Prostate gland (tissue), 2 donors: Measurements from ENCODE around the gene TPRN.

ENCODE experiments used
- POLR2A ChIP-seq: fragments of 450-650 bp; IDR thresholded peaks from one replicate; pipeline ENCODE4 v1.6.1; 2016; ENCODE audit warnings: antibody characterized with exemption, mild to moderate bottlenecking
- TF ChIP-seq, protein P1 (sequence below), 4 experiments: fragments of 200-600 bp in 2 of 4; fragments of 450-650 bp in 2 of 4; sonication (generic) in 2 of 4; IDR thresholded peaks; 1 replicate in 3 of 4; 2 replicates in 1 of 4; pipeline ENCODE4 v1.5.1; 2016 to 2019; ENCODE audit warnings: antibody characterized with exemption in 4 of 4, mild to moderate bottlenecking in 2 of 4, moderate library complexity in 2 of 4

DNA sequence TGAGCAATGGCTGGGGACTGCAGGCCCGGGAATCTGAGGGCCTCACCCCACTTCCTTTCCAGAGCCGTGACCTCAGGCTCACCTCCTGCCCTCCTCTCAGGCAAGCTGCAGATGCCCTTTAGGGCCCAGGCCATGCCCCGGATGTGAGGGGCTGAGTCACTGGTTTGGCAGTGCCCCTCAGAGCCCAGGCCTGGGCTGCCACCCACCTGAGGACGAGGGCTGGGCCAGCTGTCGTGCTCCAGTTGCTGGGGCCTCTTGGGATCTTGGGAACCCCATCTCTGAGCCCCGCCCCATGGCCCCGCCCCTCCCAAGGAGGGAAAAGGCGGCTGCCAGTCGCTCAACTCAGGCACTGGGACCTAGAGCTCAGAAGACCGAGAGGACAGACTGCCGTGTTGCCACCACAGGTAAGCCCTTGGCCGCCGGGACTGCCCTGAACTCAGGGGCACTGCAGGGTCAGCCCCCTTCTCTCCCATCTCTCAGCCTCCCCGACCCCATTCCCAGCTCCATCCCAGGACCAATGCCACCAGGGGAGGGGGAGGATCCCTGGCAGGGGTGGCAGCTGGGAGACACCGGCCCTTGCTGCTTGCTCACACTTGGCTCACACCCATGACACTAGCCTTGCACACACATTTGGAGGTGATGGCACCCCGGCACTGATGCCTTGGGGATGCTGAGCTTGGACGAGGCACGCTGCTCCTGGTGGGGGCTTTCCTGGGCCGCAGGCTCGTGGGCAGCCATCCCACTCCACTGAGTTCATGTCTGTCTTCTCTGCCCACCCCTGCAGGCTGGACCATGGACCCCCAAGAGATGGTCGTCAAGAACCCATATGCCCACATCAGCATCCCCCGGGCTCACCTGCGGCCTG lies 24.5 kb upstream of the TPRN start, which contains the start of gene CYSRT1:
- TF ChIP-seq, protein P1, sequence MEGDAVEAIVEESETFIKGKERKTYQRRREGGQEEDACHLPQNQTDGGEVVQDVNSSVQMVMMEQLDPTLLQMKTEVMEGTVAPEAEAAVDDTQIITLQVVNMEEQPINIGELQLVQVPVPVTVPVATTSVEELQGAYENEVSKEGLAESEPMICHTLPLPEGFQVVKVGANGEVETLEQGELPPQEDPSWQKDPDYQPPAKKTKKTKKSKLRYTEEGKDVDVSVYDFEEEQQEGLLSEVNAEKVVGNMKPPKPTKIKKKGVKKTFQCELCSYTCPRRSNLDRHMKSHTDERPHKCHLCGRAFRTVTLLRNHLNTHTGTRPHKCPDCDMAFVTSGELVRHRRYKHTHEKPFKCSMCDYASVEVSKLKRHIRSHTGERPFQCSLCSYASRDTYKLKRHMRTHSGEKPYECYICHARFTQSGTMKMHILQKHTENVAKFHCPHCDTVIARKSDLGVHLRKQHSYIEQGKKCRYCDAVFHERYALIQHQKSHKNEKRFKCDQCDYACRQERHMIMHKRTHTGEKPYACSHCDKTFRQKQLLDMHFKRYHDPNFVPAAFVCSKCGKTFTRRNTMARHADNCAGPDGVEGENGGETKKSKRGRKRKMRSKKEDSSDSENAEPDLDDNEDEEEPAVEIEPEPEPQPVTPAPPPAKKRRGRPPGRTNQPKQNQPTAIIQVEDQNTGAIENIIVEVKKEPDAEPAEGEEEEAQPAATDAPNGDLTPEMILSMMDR (IDR thresholded peaks at IDR 0.05): no peak
- TF ChIP-seq POLR2A: no peak
